ENCODE measurements around the gene TOPBP1. TPM values are rescaled to one million over a fixed set of nuclear protein-coding genes. Genes with fewer than 3 reads are reported as not detected.

Gene TOPBP1
- total and polyA plus RNA-seq, 2 of the 8 experiments (the other 6 are each of a cell fraction or from before 2014, with no cell fraction given) = 19.7 to 35.9 TPM

GRCh38 chr3:133701435-133702358, 40.0 kb upstream of the TOPBP1 start (continued):
- TF ChIP-seq CHD7 (IDR thresholded peaks at IDR 0.05; ENCODE audit: insufficient replicate concordance, low read length) (no peak), USF2 (IDR thresholded peaks at IDR 0.05; ENCODE audit: low read length) (no peak), POLR2AphosphoS5 (IDR thresholded peaks at IDR 0.05; ENCODE audit: low read depth, low read length) (no peak), CTCF (IDR thresholded peaks at IDR 0.05; ENCODE audit: control extremely low read depth in 1 of 3, insufficient read depth in 1 of 3, low read depth in 1 of 3, low read length in 3 of 3) (no peak), SIX5 (IDR thresholded peaks at IDR 0.05; ENCODE audit: low read depth, low read length) (no peak)

All from H1 (cell line).